H9 (cell line): ENCODE results near the gene KAZN. TPM values are rescaled to one million over a fixed set of nuclear protein-coding genes. Genes with fewer than 3 reads are reported as not detected.

Source experiments
- DNase-seq: peaks from one replicate; pipeline ENCODE4 v3.0.0-alpha.2; 2017
- H2AFZ ChIP-seq: one replicate; pipeline ENCODE4 v1.6.1; 2013; ENCODE audit warnings: mild to moderate bottlenecking, low read length, control low read depth, moderate library complexity
- H2AK5ac ChIP-seq: 2 replicates; pipeline ENCODE4 v1.6.1; 2013; ENCODE audit warnings: low read length, control low read depth, mixed read lengths; ENCODE audit not compliant: insufficient read length
- H2BK120ac ChIP-seq: one replicate; pipeline ENCODE4 v1.6.1; 2013; ENCODE audit warnings: low read depth, mild to moderate bottlenecking, low read length, control low read depth, inconsistent platforms; ENCODE audit not compliant: poor library complexity, severe bottlenecking
- H2BK12ac ChIP-seq: 2 replicates; pipeline ENCODE4 v1.6.1; 2013; ENCODE audit warnings: low read length, control low read depth, mixed read lengths, low read depth; ENCODE audit not compliant: insufficient read length
- H2BK15ac ChIP-seq: 2 replicates; pipeline ENCODE4 v1.6.1; 2013; ENCODE audit warnings: low read depth, low read length, control low read depth
- H2BK20ac ChIP-seq: one replicate; pipeline ENCODE4 v1.6.1; 2013; ENCODE audit warnings: low read depth, mild to moderate bottlenecking, low read length, control low read depth, inconsistent platforms; ENCODE audit not compliant: poor library complexity, severe bottlenecking
- H2BK5ac ChIP-seq: 2 replicates; pipeline ENCODE4 v1.6.1; 2013; ENCODE audit warnings: low read length, control low read depth, mixed read lengths; ENCODE audit not compliant: insufficient read length
- H3K14ac ChIP-seq: 2 replicates; pipeline ENCODE4 v1.6.1; 2013; ENCODE audit warnings: low read length, control low read depth; ENCODE audit not compliant: insufficient read depth
- H3K18ac ChIP-seq: 2 replicates; pipeline ENCODE4 v1.6.1; 2013; ENCODE audit warnings: low read depth, mild to moderate bottlenecking, mixed read lengths, low read length, control low read depth; ENCODE audit not compliant: insufficient read length
- H3K23ac ChIP-seq: 2 replicates; pipeline ENCODE4 v1.6.1; 2013; ENCODE audit warnings: low read length, control low read depth, mixed read lengths, low read depth; ENCODE audit not compliant: insufficient read length
- H3K23me2 ChIP-seq: 2 replicates; pipeline ENCODE4 v1.6.1; 2013; ENCODE audit warnings: low read depth, mild to moderate bottlenecking, mixed read lengths, low read length, control low read depth; ENCODE audit not compliant: insufficient read length, poor library complexity, severe bottlenecking
- H3K27ac ChIP-seq: 2 replicates; pipeline ENCODE4 v1.5.1; 2013; ENCODE audit warnings: low read length, control low read depth, mixed read lengths, low read depth; ENCODE audit not compliant: insufficient read length
- H3K27me3 ChIP-seq: 2 replicates; pipeline ENCODE4 v1.6.1; 2013; ENCODE audit warnings: low read length, control low read depth, inconsistent platforms; ENCODE audit not compliant: insufficient read depth
- H3K4ac ChIP-seq: 2 replicates; pipeline ENCODE4 v1.6.1; 2013; ENCODE audit warnings: low read depth, mild to moderate bottlenecking, control low read depth, inconsistent platforms, low read length, moderate library complexity
- H3K4me1 ChIP-seq: 2 replicates; pipeline ENCODE4 v1.6.1; 2013; ENCODE audit warnings: low read length, control low read depth, inconsistent platforms; ENCODE audit not compliant: insufficient read depth
- H3K4me2 ChIP-seq: 2 replicates; pipeline ENCODE4 v1.6.1; 2013; ENCODE audit warnings: low read length, control low read depth, mixed read lengths; ENCODE audit not compliant: insufficient read length, insufficient read depth
- H3K56ac ChIP-seq: 2 replicates; pipeline ENCODE4 v1.6.1; 2013; ENCODE audit warnings: low read depth, mild to moderate bottlenecking, mixed read lengths, low read length, control low read depth; ENCODE audit not compliant: insufficient read length
- H3K79me1 ChIP-seq: 2 replicates; pipeline ENCODE4 v1.6.1; 2013; ENCODE audit warnings: low read depth, mild to moderate bottlenecking, moderate library complexity, low read length, control low read depth, inconsistent platforms; ENCODE audit not compliant: insufficient read depth, poor library complexity, severe bottlenecking
- H3K79me2 ChIP-seq: 2 replicates; pipeline ENCODE4 v1.6.1; 2013; ENCODE audit warnings: low read length, control low read depth, inconsistent platforms; ENCODE audit not compliant: insufficient read depth
- H3K9ac ChIP-seq: 2 replicates; pipeline ENCODE4 v1.6.1; 2013; ENCODE audit warnings: low read length, control low read depth, mixed read lengths; ENCODE audit not compliant: insufficient read length; ENCODE audit errors: extremely low read depth
- H3K9me3 ChIP-seq: one replicate; pipeline ENCODE4 v1.6.1; 2013; ENCODE audit warnings: low read depth, low read length, inconsistent platforms; ENCODE audit not compliant: control insufficient read depth
- H3T11ph ChIP-seq: one replicate; pipeline ENCODE4 v1.6.1; 2013; ENCODE audit warnings: mild to moderate bottlenecking, low read length, control low read depth, inconsistent platforms
- H4K20me1 ChIP-seq: one replicate; pipeline ENCODE4 v1.6.1; 2013; ENCODE audit not compliant: control insufficient read depth, insufficient read length, insufficient read depth
- H4K5ac ChIP-seq: 2 replicates; pipeline ENCODE4 v1.6.1; 2013; ENCODE audit warnings: low read depth, mild to moderate bottlenecking, mixed read lengths, low read length, control low read depth; ENCODE audit not compliant: insufficient read length
- H4K8ac ChIP-seq: replicated peaks from 2 replicates; pipeline ENCODE4 v1.6.1; 2013; ENCODE audit warnings: low read length, control low read depth, mixed read lengths, low read depth; ENCODE audit not compliant: insufficient read length
- H4K91ac ChIP-seq: 2 replicates; pipeline ENCODE4 v1.6.1; 2013; ENCODE audit warnings: low read depth, mild to moderate bottlenecking, moderate library complexity, mixed read lengths, low read length, control low read depth; ENCODE audit not compliant: insufficient read length
- H3K27ac Mint-ChIP-seq, 3 experiments: 2 replicates in 2 of 3; 3 replicates in 1 of 3; pipeline ENCODE4 v1.8.0; 2020 to 2021; ENCODE audit warnings: mixed read lengths in 3 of 3, mild to moderate bottlenecking in 1 of 3, moderate library complexity in 1 of 3
- H3K27me3 Mint-ChIP-seq: 2 replicates; pipeline ENCODE4 v1.8.0; 2021; ENCODE audit warnings: low read depth, mild to moderate bottlenecking, moderate library complexity, mixed read lengths
- H3K36me3 Mint-ChIP-seq, 3 experiments: 2 replicates in 2 of 3; 3 replicates in 1 of 3; pipeline ENCODE4 v1.8.0; 2020 to 2021; ENCODE audit warnings: low read depth in 3 of 3, mixed read lengths in 3 of 3; ENCODE audit not compliant: insufficient read depth in 1 of 3
- H3K4me1 Mint-ChIP-seq, 2 experiments: 2 replicates each; pipeline ENCODE4 v1.8.0; 2020; ENCODE audit warnings: mixed read lengths in 2 of 2
- H3K4me3 Mint-ChIP-seq, 2 experiments: 2 replicates in 1 of 2; 3 replicates in 1 of 2; pipeline ENCODE4 v1.8.0; 2020 to 2021; ENCODE audit warnings: mild to moderate bottlenecking in 2 of 2, mixed read lengths in 2 of 2, moderate library complexity in 1 of 2
- H3K9me3 Mint-ChIP-seq, 2 experiments: 2 replicates in 1 of 2; 3 replicates in 1 of 2; pipeline ENCODE4 v1.8.0; 2020; ENCODE audit warnings: mild to moderate bottlenecking in 2 of 2, mixed read lengths in 2 of 2, moderate library complexity in 1 of 2
- CTCF ChIP-seq: fragments of 200-600 bp; sonication (generic); conservative IDR thresholded peaks from 3 replicates; pipeline ENCODE4 v1.8.0; 2021; ENCODE audit warnings: antibody characterized with exemption, mild to moderate bottlenecking
- WGBS: extraction: QIAGEN DNeasy Blood & Tissue Kit; methylation state at CpG from one replicate; pipeline ENCODE4 v1.1.7; 2013; ENCODE audit warnings: missing lambda C conversion rate, low lambda C conversion rate, mixed read lengths; ENCODE audit not compliant: insufficient read length; ENCODE audit errors: extremely low coverage; 5-methylcytosine and 5-hydroxymethylcytosine counted together
- total RNA-seq: library from RNA; stranded (reverse); gene quantifications from 2 replicates; pipeline ENCODE4 v1.2.1, GENCODE V29; 2021

KAZN gene
- total RNA-seq, 1 experiment from 2014 or later: 7.6 TPM

GRCh38 chr1:14763977-14764376 lies 165.5 kb downstream of the KAZN start:
- H2AK5ac ChIP-seq: no peak overlapping the region
- WGBS: no CpG with 5 or more reads among the region's 7 CpGs
- H3K27ac ChIP-seq: no peak overlapping the region
- H3K23me2 ChIP-seq: no peaks in the 10 kb centered on the region
- H3K79me1 ChIP-seq: no peaks in the 10 kb centered on the region
- H4K91ac ChIP-seq: no peak overlapping the region
- DNase-seq: peak; percentile 50
- H3K79me2 ChIP-seq: no peaks in the 10 kb centered on the region
- no peak overlapping the region for H3K23ac ChIP-seq
- H3K4ac ChIP-seq: no peak overlapping the region
- H3K56ac ChIP-seq: no peak overlapping the region
- no peak overlapping the region for H4K8ac ChIP-seq
- H3K9ac ChIP-seq: no peak overlapping the region
- H3K27me3 ChIP-seq: no peaks in the 10 kb centered on the region
- no peak overlapping the region for H3K4me2 ChIP-seq
- no peak overlapping the region for H2BK15ac ChIP-seq
- H4K5ac ChIP-seq: no peak overlapping the region
- no peak overlapping the region for H2BK12ac ChIP-seq
- H3K4me1 ChIP-seq: peaks cover 19% of the 10 kb centered on the region; the same call in 1 of the 2 replicates
- no peak overlapping the region for H2BK120ac ChIP-seq
- H3K27ac Mint-ChIP-seq: no peak overlapping the region; a peak in 1 of 7 replicates
- H4K20me1 ChIP-seq: no peaks in the 10 kb centered on the region
- H2BK5ac ChIP-seq: no peak overlapping the region
- TF ChIP-seq CTCF: no peak
- no peak overlapping the region for H3T11ph ChIP-seq
- H3K18ac ChIP-seq: no peak overlapping the region
- H2BK20ac ChIP-seq: no peak overlapping the region
- H3K14ac ChIP-seq: no peak overlapping the region; the same call in 1 of the 2 replicates
- peaks cover 4% of the 10 kb centered on the region for H3K27me3 Mint-ChIP-seq
- no peak overlapping the region for H2AFZ ChIP-seq
- H3K9me3 ChIP-seq: no peaks in the 10 kb centered on the region
- no peak overlapping the region for H3K4me3 Mint-ChIP-seq
- H3K4me1 Mint-ChIP-seq: peaks cover 69 to 75% of the 10 kb centered on the region in 2 experiments
- peaks cover 4 to 7% of the 10 kb centered on the region in 2 experiments; a peak in 3 of 5 replicates for H3K9me3 Mint-ChIP-seq
- peaks cover 0 to 6% (median 3%) of the 10 kb centered on the region in 3 experiments; a peak in 4 of 7 replicates for H3K36me3 Mint-ChIP-seq
